ENCODE results near the gene DFFA.
"Not testable (repeated sequence)": the region's sequence is repeated elsewhere in the genome, so short reads cannot be mapped to it uniquely, and the experiment has no call there.

DFFA gene

DNA sequence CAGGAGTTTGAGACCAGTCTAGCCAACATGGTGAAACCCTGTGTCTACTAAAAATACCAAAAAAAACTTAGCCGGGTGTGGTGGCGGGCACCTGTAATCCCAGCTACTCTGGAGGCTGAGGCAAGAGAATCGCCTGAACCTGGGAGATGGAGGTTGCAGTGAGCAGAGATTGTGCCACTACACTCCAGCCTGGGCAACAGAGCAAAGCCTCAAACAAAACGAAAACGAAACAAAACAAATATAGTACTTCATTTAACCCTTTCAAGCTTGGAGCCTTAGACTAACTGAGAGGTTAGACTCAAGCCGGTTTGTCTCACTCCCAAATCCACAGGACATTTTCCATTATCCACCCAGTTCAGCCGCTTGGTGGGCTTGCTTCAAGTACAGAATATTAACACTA is 14.9 kb downstream of the DFFA start:
- FAIRE-seq: not testable (repeated sequence)

DNA sequence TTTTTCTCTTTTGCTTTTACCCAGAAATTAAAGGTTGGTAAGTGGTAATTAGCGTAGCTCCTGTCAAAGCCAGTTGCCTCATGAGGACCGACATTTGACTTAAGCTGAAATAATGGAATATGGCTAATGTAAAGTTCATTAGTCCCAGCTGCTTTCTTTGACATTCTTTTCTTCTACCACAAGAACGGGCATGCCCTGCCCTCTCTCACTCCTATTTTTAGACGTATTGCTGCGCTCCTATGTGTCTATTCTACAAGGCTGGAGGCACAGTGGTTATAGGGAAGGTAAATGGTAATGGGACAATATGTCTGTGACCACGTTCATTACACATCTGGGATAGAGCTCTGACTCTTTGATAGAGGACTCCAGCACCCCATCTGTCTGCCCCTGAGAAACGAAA is 15.7 kb downstream of the DFFA start:
- FAIRE-seq: no peak

DNA sequence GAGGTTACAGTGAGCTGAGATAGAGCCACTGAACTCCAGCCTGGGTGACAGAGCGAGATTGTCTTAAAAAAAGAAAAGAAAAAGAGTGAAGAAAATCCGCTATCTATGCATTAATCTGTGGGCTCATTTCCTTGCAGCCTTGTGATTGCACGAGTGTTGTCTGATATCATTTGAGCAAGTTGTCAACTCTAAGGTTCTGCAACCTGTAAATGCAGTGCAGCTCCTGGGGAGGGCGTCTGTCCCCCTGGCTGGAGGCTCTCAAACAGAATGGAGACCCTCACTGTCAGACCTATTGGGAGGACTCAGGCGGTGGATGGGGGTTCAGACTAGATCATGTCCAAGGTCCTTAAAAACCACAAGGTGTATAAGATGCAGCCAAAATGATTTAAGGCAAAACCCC is 16.3 kb downstream of the DFFA start:
- no peak for FAIRE-seq

DNA sequence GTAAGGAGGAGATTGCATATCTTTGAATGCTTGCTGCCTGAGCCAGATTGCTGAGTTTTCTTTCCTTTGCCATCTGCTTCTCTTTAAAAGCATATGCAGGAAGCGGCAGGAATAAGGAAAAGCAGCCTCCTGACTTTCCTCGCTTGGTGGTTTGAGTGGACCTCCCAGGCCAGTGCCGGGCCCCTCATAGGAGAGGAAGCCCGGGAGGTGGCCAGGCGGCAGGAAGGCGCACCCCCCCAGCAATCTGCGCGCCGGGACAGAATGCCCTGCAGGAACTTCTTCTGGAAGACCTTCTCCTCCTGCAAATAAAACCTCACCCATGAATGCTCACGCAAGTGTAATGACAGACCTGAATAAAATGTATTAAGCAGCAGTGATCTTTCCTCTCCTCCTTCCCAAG is 21.0 kb downstream of the DFFA start:
- peak; percentile 8 for FAIRE-seq

DNA sequence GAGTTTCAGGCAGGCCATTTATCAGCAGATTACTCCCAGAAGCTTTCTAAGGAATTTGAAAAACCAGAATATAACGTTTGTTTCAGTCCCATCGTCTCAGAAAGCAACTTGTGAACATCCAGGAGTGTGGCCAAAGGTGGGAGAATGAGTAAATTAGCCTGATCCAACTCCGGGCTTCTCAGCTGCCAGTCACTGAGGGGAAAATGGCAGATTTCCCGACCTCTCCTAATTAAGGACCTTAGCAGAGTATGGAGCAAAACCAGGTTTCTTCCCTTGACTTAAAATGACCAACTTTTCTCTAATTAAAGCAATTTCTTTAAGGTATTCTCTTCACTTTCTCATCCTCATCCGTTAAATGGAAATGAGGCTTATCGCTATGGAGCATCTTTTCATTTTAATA is 21.5 kb downstream of the DFFA start:
- FAIRE-seq: no peak

DNA sequence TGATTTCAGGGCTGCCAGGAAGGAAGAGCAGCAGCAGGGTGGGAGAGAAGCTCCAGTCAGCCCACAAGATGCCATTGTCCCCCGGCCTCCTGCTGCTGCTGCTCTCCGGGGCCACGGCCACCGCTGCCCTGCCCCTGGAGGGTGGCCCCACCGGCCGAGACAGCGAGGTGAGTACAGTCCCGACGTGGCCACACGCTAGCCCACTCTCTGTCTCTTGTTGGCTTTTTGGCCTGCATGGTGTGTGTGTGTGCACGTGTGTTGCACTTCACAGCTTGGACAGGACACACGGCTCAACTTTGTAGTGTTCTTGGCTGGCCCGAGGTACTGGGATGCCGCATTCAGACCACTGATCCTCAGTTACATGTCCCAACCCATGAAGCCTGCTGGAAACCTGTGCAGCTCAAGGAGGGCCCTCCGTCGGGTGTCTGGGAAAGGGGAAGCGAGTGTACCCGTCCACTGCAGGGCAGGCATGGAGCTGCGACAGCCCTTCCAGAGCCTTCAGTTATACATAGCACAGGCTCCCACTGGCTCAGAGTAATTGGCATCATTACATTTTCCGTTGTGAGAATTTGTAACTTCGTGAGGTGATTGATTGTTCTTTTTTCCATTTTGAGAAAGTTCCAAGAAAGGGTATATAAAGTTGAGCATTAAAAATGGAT is 22.0 kb downstream of the DFFA start:
- no peak for FAIRE-seq

DNA sequence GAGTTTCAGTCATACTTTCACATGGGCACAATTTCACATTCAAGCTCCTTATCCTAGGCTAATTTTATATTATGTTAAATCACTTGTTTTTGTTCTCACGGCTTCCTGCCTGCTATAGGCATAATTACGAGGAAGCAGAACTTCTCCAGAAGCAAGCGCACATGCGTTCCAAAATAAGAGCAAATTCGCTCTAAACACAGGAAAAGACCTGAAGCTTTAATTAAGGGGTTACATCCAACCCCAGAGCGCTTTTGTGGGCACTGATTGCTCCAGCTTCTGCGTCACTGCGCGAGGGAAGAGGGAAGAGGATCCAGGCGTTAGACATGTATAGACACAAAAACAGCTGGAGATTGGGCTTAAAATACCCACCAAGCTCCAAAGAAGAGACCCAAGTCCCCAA is 22.6 kb downstream of the DFFA start, which contains the start of gene CORT:
TSS of gene CORT (plus strand) at position 281 of the 400 bp plus-strand sequence. CDS start 193 bp downstream, outside the sequence.
- no peak for FAIRE-seq

DNA sequence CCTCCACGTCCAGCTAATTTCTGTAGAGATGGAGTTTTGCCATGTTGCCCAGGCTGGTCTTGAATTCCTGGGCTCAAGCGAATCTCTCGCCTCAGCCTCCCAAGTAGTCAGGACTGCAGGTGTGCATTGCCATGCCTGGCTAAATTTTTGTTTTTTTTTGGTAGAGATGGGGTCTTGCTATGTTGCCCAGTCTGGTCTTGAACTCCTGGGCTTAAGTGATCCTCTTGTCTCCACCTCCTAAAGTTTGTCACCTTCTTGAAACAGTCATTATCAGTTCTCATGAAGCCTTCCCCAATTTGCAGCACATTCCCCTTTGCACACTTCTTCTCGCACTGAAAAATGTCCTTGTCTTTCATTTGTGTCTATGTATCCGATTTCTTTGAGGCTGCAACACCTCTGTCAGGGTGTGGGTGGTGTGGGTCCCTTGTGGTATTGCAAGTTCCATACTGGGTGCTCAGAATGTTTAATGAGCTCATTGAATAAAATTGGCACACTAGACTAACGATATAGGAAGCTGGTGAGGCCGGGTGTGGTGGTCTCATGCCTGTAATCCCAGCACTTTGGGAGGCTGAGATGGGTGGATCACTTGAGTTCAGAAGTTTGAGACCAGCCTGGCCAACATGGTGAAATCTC is 25.4 kb downstream of the DFFA start:
- no peak for FAIRE-seq

DNA sequence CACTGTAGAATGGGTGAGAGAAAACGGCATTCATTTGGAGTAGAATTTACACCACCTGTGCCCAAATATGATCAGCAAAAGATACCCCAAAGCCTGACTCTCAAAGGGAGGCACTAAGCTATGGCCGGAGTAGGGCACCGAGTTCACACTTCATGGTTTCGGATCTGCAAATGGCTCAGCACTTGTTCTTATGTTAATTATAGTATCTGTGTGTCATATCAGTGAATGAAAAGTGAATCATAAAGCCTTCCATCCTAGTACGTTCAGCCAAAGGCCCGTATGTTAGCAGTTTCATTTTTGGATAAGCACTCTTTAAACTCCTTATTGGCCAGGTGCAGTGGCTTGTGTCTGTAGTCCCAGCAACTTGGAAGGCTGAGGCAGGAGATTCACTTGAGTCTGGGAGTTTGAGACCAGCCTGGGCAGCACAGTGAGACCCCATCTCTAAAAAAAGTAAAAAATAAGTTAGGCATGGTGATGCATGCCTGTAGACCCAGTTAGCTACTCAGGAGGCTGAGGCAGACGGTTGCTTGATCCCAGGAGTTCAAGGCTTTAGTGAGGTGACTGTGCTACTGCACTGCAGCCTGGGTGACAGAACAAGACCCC is 27.4 kb downstream of the DFFA start:
- FAIRE-seq: no peak

DNA sequence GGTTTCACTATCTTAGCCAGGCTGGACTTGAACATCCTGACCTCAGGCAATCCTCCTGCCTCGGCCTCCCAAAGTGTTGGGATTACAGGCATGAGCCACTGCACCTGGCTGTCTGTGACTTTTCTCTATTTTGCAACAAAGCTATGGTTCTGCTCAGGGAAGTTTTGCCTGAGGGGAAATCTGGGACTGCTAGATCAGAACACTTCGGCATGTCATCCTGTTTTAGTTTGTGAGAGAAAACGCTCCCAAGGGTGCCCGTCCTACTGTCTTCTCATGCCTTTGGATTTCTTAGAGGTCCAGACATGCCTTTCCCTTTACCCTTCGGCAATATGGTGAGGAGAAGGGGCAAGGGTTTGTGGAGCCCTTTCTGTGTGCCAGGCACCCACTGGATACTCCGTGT is 28.1 kb downstream of the DFFA start:
- no peak for FAIRE-seq

DNA sequence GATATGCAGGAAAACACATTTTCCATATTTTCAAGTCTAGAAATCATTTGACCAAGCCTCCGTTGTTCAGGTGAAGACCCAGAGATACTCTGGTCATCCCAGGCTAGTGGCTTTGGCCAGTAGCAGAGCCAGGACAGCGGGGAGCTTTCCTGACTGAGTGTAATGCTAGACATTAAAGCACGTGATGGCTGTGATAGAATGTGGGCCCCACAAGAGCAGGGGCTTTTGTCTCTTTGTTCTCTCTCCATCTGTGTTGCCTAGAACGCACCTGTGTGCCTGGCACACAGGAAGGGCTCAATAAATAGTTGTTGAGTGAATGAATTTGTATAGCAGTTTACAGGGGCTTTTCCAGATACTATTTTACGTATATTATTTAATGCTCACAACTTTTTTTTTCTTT is 31.5 kb downstream of the DFFA start:
- FAIRE-seq: no peak

DNA sequence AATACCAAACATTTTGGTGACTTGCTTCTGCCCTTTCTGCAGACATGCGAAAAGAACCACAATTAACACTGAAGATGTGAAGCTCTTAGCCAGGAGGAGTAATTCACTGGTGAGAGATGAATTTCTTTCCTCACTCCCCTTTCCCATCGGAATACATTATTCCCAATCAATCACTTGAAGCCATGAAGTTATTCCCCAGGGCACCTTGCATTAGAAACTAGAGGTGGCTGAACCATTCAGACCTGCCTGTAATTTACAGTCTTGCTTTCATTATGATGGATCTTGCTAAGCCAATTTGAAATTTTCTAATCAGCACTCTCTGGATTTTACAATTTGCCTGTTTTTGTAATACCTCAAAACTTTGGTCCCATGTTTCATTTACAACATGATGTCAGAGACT is 32.0 kb downstream of the DFFA start:
- no peak for FAIRE-seq

DNA sequence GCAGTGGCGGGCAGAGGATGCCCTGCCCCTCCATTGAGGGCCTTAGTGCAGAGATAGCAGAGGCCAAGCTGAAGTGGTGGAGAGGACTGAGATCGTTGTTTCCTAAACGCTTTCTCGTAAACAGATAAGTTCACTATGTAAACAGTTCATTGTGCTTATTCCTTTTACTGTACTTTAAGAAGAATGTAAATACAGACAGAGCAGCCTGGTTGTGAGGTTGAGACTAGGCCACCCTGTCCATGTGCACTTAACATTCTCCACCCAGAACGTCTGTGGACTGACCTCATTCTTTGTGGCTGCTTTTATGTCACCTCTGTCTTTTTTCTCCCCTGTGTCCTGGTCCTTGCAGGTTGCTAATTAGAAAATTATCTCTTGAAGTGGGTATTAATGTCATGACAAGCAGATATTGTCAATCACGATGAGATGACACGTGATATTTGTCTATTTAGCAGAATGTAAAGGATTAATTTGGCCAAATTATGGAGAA is 33.6 kb downstream of the DFFA start:
- no peak for FAIRE-seq

DNA sequence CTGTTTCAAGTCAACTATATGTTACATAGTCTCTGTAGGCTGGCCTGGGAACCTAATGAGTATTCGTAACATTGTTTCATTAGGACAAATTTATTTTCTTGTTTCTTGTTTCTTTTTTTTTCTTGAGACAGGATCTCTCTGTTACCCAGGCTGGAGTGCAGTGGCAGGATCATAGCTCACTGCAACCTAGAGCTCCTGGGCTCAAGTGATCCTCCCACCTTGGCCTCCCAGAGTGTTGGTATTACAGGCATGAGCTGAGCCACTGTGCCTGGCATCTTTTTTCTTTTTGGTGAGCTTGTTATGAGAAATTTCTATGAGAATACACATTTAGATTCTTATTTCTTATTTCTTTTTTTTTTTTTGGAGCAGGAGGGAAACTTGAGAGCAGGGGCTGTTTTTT is 35.3 kb downstream of the DFFA start:
- FAIRE-seq: no peak

DNA sequence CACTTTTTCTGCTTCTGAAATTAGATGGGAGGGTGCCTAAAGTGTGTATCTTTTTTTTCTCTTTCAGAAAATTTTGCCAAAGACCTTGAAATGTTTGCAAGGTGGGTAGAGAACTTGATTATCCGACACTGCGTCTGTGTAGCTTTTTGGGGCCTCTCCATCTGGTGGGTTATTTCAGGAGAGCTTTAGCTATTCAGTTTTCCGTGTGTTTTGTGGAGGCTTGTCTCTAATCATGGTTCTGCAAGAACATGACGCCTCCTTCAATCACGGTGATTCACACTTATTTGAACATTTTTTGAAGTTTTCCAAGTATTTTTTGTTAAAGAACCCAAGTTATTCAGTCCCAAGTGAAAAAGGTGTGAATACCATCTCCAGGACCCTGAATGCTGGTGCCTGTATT is 37.7 kb downstream of the DFFA start:
- FAIRE-seq: no peak

DNA sequence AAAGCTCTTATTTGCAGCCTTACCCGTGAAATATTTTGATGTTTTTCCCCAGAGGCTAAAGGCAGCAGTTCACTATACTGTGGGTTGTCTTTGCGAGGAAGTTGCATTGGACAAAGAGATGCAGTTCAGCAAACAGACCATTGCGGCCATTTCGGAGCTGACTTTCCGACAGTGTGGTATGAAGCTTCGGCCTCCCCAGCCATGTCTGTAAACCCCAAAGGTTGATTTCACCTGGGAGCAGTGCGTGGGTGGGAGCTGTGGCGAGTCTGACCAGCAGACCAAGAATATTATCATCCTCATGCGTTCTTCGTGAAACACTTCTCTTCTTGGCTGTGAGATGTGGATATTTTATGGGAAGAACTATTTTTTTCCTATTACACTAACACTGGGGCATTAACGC is 38.5 kb downstream of the DFFA start:
- FAIRE-seq: no peak

DNA sequence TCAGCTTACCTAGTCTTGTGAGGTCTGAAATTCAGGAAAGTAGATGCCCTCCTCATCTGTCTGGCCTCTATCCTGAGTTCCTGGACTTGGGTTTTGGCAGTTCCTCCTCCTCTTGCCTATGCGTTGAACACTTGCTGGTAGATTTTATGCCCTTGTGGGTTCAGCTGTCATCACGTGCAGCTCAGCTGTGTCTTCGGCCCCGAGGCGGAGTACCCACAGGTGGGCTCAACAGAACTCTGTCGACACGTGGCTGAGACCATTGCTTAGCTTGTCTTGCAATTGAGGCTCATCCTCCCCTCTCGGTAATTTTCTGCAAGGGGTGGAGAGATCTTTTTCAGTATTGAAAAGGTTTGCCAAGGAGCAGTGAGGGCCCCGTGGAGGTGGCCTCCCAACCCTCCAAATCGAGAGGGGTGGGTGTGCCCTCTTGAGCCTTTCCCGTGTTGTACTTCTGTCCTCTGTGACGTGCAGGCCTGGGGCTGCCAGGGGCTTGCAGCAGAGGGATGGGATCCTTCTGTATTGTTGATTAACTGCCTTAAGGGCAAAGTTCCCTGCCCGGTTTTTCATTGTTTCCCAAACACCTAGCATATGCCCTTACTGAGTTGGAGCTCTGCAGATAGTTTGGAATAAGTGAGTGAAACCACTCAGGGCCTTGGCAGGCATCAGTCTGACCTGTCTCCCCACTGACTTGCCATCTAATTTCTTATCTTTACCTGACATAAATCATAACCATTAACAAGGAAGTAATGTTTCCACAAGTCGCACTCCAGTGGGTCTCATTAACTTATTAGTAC is 39.2 kb downstream of the DFFA start:
- FAIRE-seq: no peak

DNA sequence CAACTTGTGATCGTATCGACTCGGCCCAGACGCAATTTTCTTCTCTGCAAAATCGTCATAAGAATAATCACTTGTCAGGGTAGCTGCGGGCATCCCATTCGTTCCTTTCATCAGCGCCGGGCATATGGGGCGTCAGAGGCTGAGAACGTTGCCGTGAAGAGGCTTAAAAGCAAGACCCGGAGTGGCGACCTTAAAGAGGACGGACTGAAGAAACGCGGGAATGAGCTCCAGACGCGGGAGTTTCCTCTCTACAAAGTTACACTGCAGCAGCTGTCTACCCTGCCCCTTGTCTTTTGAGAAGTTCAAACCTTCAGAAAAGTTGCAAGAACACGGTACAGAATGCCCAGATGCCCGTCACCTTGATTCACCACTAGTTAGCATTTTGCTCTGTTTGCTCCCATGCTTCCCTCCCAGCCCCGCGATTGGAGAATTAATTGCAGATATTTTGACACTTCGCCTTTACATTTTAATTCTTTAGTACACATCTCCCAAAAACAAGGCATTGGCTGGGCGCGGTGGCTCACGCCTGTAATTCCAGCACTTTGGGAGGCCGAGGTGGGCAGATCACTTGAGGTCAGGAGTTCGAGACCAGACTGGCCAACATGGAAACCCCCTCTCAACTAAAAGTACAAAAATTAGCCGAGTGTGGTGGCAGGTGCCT is 41.1 kb downstream of the DFFA start:
- FAIRE-seq: no peak

DNA sequence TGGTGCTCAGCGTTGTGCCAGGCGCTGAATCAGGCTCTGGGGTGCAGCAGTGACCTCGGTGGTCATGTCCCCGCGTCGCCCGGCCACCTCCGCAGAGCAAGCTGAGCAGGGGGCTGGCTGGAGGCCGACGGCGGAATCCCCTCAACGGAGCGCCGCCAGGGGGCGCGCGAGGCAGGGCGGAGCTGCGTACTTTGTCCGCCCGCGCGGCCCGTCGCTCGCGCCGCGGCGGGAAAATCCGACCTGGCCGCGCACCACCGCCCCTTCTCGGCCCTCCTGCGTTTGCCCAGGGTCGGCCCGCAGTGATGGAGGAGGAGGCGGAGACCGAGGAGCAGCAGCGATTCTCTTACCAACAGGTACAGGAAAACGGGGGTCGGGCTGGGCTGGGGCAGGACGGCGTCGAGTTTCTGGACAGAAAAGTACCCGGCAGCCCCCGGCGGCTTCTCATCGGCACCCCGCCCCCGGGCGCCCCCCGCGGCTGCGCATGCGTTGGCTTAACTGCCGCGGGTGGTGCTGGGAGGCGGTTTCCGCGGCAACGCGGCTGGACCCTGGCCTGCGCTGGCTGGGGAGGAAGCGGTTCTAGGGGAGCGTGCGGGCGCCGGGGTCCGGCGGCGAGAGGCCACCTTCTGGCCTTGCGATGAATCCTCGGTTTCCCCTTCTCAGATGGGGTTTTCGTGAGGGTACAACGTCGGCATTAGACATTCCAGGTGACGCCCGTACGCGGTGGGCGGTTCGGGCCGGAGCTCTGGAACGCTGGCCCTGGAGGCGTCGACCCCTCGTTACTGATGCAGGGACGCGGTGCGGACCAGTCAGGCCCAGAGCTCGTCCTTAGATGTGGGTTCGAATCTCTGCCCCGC is 41.9 kb downstream of the DFFA start, which contains the start of gene CENPS:
TSS of gene CENPS (plus strand) at position 218 of the 854 bp plus-strand sequence. CDS start at position 303, 85 bp downstream.
- FAIRE-seq: no peak

DNA sequence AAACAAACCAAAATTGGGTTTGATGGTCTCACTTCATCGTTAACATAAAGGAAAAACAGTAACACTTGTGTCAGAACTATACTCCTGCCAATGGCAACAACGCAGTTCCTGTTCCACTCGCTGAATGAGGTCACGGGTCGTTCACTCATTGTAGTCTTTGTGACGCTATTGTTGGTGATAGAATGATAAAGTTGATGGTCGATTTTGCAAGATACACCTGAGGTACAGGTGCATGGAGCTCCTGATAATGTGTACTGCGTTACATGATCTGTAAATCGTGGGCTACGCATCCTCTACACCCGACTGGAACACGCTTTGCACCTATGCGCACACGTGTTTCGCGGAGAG is 42.5 kb downstream of the DFFA start:
- FAIRE-seq: no peak

DNA sequence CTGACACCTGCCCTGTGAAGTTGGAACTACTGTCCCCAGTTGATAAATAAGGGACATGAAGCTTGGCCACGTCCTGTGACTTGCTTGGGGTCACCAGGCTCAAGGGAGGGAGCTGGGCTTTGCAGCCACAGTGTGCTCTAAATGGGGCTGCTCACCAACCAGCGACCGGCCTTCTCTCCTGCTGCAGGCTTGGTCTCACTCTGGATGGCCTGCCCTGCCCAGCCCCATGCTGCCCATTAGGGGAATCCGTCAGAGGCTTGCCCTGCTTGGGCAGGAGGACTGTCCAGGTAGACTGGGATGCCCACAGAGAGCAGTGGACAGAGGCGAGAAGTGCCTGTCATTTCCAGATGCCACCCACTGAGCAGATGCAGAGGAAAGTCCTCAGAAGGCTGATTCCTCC is 43.3 kb downstream of the DFFA start:
- FAIRE-seq: no peak

DNA sequence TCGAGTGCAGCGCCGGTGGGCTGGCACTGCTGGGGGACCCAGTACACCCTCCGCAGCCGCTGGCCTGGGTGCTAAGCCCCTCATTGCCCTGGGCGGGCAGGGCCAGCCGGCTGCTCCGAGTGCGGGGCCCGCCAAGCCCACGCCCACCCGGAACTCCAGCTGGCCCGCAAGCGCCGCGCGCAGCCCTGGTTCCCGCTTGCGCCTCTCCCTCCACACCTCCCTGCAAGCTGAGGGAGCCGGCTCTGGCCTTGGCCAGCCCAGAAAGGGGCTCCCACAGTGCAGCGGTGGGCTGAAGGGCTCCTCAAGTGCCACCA is 45.8 kb downstream of the DFFA start:
- FAIRE-seq: not testable (repeated sequence)

All from endometrium (tissue), 2 donors.